HG02943 (cell line): ENCODE measurements around the gene ISM1.

ENCODE experiments used
- ATAC-seq: cut with Tn5 transposase; IDR thresholded peaks from one replicate; pipeline ENCODE4 v1.9.1; 2021; ENCODE audit warnings: mild to moderate bottlenecking, low read depth, moderate library complexity; ENCODE audit not compliant: unreplicated experiment

The ISM1 gene

GRCh38 chr20:13220904-13221297, at the start of gene ISM1:
ISM1 (plus strand) TSS chr20:13221274; CDS start chr20:13221777, 503 bp downstream.
- no peak for ATAC-seq

- ATAC-seq: no peak
These were observed 47.9 kb upstream of the ISM1 start for GRCh38 chr20:13173201-13173600.

GRCh38 chr20:13174402-13174801, 46.7 kb upstream of the ISM1 start:
- ATAC-seq: no peak

DNA sequence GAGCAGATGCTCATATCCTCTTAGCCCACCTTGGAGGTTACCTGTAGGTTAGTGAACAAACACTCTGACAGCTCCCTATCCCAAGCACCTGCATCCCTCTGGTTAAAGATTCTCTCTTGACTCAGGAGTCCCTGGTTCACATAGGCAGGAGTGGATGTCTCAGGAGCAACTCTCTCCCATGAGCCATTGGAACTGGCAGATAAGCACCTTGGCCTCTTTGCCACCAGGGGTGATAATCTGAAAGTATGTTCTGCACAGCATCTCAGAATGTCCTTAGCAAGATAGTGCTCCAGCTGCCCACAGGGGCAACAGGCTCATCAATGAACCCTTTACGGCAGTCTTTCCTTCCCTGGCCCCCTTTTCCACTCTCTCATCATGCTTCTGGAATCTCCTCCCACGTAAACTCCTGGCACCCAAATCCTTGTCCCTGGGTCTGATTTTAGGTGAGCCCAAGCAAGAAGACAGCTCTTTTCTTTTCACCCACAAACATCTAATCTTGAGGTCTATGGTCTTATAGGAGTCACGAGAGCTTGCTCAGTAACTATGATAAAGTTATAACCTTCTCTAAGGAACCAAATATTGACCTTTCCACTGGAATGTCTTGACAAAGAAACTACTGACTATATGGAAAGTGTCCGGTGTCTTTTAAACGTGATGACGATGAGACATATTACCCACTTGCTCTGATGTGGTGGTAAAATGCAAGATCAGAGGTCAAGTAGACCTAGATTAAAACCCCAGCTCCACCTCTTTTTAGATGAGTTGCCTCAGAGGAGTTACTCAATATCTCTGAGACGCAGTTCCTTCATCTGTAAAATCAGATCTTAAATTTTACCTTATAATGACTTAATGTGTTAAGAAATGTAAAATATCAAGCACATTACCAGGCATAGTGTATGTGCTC, 39.8 kb upstream of the ISM1 start:
- ATAC-seq: no peak

- no peak for ATAC-seq
These were observed 38.1 kb upstream of the ISM1 start for GRCh38 chr20:13183005-13183404.

GRCh38 chr20:13186043-13186774, 34.9 kb upstream of the ISM1 start:
- no peak for ATAC-seq

- no peak for ATAC-seq
These were observed 33.2 kb upstream of the ISM1 start for GRCh38 chr20:13187899-13188298.

GRCh38 chr20:13199279-13199678, 21.8 kb upstream of the ISM1 start:
- ATAC-seq: no peak

DNA sequence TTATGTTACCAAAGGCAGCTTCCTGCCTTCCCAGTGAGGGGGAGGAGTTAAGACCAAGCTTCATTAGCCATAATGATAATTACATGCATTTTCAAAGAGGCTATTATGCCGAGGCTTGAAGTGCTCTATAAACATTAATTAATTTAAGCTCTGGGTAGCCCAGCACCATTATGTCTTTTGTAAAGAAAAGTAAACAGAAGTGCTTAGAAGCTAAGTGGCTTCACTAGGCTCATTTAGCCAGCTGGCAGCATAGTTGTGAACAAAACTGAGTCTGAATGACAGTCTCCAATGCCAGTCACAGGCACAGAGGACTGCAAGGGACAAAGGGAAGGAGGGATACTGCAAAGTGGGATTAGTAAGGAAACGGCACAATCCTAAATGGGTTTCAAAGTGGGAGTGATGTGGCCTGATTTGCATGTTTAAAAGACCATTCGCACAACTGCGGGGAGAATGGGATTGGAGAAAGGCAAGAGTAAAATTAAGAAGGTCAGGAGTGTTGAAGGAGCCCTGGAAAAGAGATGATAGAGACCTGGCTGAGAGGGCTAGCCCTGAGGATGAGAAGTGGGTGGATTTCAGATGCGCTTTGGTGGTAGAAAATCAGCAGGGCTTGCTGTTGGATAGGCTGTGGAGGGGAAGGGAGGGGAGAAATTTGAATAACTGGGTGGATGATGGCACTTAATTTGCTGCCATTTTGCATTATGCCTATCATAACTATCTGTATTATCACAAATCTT, 20.1 kb upstream of the ISM1 start:
- no peak for ATAC-seq

GRCh38 chr20:13202565-13202964, 18.5 kb upstream of the ISM1 start:
- ATAC-seq: no peak

- ATAC-seq: no peak
These were observed 15.6 kb upstream of the ISM1 start for GRCh38 chr20:13205425-13205824.

DNA sequence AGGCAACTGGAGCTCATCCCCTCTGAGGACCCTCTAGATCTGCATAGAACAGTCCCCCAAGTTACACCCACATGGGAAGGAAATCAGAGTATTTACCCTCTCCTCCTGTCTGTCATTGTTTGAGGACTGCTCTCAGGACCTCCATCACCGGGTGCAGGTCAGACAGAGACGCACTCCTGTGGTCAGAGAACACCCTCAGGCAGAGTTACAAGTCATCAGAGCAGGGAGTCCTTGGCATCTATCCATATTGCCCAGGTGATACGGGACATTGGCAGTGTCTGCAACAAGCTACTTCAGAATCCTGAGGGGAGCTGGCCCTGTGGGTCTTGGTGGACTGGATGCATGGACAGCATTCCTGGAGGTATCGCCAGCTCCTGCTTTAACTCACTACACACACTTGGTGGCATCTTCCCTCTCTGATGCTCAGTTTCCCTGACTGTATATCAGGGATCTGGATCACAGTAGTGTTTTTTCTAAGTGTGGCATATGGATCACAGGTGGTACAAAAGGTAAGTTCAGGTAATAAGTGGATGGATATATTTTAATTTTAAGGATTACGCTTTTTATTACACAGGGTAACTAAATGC, 15.1 kb upstream of the ISM1 start:
- ATAC-seq: no peak

DNA sequence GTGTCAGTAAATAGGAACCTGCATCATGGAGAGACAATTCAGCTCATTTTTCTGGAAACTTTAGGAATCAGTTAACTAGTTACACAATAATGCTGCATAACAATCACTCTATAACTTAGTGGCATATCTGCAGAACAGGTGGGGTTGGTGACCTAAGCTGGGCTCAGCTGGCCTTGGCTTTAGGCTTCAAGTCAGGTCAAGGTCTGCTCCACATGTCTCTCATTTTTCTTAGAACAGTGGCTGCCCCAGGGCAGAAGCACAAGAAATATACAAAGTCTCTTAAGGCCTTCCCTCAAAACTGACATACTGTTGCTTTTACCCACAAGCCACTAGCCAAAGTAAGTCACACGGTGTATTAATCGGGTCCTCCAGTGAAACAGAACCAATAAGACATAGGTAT, 14.1 kb upstream of the ISM1 start:
- no peak for ATAC-seq

DNA sequence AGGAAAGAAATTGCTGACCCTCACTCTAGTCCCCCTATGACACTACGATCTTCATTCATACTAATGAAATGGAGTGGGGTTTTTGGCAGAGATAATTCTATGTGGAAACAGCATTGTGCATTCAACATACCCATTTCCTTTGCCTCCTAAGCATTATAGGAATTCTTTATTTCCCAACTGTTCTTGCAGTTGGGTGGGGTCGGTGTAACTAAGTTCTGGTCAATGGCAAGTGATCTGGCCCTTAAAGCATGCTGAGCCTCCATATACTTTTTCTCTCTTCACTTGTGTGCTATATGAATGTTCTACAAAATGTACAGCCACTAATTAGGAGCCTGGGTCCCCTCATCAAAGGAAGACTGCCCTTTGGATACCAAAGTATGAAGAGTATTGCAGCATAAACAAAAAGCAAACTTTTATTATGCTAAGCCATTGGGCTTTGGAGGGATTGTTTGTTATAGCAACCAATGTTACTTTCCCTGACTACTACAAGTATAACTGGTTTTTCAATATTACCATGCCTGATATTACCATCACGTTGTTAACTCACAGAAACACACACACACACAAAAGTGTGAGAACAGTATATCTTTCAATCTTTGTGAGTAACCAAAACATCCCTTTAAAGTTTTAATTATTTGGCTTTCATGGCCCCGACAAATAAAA, 9.0 kb upstream of the ISM1 start:
- no peak for ATAC-seq

- no peak for ATAC-seq
These were observed 8.3 kb upstream of the ISM1 start for GRCh38 chr20:13212750-13213149.

DNA sequence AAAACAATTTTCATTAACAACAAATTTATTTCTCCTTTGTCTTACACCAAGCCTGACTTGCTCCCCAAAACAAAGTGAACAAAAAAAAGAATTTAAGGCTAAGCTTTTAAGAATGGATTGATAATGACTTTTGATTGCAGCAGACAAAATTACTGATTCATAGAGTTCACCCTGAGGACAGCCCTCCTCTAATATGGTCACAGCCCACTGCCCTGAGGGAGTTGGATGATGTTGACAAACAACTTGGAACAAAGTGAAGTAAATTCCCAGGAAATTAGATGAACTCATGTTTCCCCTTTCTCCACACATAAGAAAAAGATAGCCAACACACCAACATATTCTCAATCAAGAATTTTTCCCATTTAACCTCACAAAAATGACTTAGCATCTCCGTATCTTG, 7.7 kb upstream of the ISM1 start:
- ATAC-seq: no peak

DNA sequence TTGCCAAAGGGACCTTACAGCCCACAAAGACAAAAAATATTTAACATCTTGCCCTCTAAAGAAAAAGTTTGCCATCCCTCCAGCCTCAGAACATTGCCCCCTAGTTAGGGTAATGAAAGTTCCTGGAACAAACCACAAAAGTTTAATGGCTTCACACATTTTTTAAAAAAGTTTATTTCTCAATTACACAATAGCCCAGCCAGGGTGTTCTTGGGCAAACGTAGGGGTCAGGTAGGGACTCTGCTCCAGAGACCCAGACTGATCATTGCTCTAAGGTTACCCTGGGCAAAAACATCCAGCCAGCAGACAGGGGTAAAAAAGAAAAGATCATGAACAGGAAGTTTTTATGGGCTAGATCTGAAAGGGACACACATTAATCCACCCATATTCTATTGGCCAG, 4.5 kb upstream of the ISM1 start:
- no peak for ATAC-seq

GRCh38 chr20:13219327-13220193, 1.5 kb upstream of the ISM1 start:
- no peak for ATAC-seq

GRCh38 chr20:13220194-13220903, 725 bp upstream of the ISM1 start:
- no peak for ATAC-seq
